DMS53 treated with DMSO at 0.1 percent for 48 hours (cell line): ENCODE data around the gene TNNT3.

ENCODE experiments used
- DNase-seq: peaks from one replicate; lab custom pipeline; 2025; ENCODE audit not compliant: unreplicated experiment; lab: John Stamatoyannopoulos, UW

Gene TNNT3

DNA sequence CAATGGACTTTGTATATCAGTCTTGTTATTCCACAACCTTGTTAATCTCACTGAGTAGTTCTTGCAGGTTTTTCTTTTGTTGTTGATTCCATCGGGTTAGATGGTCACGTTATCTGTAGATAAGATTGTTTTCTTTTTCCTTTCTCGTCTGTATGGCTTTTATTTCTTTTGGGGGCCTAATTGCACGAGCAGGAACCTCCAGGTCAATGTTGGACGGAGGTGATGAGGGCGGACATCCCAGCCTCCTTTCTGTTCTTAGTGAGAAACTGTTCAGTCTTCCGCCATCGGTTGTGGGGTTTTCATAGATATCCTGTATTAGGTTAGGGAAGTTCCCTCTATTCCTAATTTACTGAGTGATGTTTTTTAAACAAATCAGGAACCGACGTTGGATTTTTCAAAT lies 23.0 kb upstream of the TNNT3 start:
- no peak for DNase-seq

DNA sequence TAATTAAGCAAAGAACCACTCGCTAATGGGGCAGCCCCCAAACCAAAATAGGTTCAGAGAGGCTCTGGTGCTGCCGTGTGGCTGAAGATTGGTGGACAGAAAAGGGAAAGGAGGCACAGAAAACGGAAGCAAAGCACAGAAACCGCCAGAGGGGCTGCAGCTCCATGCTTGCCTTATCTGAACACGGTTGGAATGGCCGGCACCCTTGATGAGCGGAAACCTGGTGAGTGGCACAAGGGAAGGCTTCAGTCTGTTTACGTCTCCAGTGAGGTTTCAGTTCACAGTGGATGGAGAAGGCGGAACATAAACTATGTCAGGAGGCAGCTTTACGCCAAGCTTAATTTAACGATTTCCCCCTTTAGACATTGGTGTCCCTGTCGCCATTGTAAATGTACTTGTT lies 22.6 kb upstream of the TNNT3 start:
- DNase-seq, result no peak

DNA sequence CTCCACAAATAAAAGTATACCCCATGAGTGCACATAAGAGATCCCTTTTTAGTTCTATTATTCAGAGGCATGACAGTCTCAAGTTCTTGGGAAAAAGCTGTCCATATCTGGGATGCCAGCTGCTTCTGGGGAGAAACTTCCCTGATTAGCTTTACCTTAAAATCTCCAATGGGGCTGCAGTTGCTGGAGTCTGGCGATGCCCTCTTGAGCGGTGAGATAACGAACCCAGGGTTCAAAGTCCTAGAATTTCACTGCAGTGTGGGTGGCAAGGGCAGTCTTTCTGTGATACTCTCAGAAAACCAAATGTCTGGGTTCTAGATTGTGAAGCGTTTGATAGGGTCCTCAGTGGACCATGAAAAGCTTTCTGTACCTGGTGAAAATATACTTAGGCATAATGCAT lies 20.4 kb upstream of the TNNT3 start:
- no peak for DNase-seq

DNA sequence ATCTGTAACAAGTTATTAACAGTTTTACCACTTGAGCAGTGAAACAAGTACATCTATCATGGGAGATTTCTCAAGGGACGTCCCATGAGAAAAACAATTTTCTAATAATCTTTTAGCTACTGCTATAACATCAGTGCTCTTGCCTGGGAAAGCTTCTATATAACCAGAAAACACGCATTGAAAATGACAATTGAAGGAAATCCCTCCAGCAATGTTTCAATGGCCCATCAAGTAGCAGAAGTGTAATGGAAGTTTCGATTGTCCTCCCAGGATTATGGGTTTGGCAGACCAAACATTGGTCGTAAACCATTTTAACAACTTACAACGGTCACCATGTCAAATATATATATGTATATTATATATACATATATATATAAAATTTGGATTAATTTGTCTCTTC lies 19.8 kb upstream of the TNNT3 start:
- no peak for DNase-seq

DNA sequence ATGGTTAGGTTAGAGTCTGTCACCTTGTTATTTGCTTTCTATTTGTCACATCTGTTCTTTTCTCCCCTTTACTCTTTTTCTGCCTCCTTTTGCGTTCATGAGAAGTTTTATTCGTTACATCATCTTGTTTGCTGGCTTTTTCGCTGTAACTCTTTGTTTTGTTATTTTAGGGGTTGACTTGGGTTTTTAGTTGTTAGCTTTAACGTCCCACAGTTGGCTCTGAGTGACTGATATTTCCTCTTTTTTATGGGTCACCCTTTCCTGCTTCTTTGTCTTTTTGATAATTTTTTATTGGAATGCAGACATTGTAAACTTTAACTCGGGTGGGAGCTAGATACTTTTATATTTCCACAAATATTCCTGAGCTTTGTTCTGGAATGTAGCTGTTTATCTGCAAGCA lies 13.3 kb upstream of the TNNT3 start:
- no peak for DNase-seq

DNA sequence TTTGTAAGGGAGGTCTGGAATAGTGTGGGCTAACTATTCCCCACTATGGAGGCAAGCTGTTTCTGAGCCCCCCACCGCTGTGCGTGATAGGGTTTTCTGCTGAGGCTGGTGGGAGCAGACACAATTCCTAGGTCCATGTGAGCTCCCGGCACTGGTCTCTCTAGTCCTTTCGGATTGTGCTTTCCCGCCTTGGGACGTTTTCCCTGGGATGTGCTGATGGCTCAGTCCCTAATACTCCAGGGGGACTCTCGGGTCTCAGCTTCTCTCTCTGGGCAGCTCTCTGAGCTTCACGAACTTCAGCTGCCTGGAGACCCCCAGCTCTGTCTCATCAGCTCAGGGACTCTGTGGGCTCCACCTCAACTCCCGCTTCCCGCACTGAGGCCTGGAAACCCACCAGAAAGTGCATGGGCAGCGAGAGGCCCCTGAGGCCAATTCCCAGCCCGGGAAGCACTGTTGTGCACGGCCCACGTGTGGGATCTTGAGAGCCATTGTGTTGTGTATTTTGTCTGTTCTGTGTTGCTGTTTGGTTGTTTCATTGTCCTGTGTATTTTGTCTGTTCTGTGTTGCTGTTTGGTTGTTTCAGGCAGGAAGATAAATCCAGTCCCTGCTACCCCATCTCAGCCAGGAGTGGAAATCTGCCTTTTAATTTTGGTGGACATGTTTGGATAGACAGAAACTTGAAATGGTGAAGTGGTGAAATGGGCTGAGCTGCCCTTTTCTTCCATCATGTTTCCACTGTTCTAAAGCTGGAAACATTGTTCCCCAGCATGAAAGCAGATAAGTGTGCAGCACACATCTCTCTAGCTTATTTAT lies 12.7 kb upstream of the TNNT3 start:
- DNase-seq, result no peak

DNA sequence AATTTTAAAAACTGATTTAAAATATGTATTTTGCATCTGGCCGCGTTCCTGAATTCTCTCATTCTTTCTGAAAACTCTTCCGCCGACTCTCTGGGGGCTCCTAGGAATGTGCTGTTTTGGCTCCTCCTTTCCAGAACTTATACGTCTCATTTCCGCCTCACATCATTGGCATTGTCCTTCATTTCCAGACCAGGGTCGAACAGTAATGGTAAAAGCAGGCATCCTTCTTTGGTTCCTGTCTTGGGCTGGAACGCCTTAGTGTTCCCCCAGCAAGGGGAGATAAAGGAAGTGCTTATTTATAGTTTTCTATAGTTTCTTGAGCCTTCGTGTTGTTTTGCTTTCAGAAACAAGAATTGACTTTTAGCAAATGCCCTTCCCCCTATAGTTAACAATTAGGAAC lies 10.9 kb upstream of the TNNT3 start:
- no peak for DNase-seq

DNA sequence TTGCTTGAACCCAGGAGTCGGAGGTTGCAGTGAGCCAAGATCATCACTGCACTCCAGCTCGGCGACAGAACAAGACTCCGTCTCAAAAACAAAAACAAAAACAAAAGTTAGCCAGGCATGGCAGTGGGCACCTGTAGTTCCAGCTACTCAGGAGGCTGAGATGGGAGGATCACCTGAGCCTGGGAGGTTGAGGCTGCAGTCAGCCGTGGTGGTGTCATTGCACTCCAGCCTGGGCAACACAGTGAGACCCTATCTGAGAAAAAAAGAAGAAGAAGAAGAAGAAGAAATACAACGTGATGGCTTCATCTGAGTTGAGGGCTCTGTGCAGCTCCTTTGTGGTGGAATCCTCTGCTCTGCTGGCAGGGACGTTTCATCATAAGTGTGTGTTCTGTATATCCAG lies 10.0 kb upstream of the TNNT3 start:
- no peak for DNase-seq

DNA sequence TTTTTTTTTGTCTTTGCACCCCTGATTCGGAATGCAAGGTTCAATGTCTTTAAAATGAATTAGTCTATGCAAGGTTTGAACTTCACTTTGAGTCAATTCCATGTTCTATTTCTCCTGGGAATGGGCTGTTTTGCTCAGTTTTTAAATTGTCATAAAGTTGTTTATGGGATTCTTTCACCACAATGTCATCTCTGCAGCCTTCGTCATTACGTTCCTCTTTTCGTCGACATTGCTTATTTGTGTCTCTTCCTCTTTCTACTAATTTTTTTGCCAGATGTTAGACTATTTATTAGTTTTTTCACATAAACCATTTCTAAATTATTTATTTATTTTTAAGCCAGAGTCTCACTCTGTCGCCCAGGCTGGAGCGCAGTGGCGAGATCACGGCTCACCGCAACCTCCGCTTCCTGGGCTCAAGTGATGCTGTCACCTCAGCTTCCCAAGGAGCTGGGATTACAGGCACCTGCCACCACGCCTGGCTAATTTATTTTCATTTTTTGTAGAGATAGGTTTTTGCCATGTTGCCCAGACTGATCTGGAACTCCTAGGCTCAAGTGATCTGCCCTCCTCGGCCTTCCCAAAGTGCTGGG lies 7.1 kb upstream of the TNNT3 start:
- DNase-seq, result no peak

DNA sequence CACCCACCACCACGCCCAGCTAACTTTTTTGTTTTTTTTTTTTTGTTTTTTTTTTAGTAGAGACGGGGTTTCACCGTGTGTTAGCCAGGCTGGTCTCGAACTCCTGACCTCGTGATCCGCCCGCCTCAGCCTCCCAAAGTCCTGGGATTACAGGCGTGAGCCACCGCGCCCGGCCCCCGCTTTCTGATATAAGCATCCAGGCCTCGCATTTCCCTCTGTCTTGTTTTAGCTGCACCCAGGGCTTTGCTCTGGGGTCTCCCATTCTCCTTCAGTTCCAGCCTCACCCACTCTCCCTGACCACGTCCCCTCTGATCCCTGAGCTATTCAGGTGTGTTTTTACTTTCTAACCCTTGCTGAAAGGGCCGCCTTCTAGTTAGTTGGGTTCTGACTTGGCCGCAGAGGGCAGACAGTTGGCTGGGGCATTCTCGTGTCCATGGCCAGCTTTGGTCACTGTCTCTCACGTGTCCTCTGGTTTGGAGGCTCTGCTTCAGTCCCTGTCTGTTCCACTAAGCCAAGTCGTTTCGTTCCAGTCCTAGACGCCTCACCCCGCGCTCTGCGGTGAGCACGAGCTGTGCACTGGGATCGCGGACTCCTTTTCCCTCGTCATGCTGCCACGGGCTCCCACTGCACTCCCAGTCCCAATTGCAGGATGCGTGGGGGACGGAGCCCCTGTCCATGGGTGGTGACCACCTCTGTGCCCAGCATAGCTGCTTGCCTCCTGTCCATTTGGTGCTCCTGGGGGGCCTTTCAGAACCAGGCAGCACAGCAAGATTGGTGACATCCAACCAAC lies 6.0 kb upstream of the TNNT3 start:
- DNase-seq, result no peak

DNA sequence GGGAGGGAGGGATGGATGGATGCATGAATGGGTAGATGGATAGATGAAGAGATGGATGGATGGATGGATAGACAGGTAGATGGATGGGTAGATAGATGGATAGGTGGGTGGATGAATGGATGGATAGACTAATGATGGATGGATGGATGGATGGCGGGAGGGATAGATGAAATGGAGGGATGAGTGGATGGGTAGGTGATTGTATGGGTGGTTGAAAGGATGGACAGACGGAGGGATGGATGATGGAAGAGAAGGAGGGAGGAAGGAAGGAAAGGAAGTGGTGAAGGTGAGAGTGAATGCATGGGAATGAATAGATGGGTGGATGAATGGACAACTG lies 3.7 kb upstream of the TNNT3 start:
- DNase-seq, result no peak

DNA sequence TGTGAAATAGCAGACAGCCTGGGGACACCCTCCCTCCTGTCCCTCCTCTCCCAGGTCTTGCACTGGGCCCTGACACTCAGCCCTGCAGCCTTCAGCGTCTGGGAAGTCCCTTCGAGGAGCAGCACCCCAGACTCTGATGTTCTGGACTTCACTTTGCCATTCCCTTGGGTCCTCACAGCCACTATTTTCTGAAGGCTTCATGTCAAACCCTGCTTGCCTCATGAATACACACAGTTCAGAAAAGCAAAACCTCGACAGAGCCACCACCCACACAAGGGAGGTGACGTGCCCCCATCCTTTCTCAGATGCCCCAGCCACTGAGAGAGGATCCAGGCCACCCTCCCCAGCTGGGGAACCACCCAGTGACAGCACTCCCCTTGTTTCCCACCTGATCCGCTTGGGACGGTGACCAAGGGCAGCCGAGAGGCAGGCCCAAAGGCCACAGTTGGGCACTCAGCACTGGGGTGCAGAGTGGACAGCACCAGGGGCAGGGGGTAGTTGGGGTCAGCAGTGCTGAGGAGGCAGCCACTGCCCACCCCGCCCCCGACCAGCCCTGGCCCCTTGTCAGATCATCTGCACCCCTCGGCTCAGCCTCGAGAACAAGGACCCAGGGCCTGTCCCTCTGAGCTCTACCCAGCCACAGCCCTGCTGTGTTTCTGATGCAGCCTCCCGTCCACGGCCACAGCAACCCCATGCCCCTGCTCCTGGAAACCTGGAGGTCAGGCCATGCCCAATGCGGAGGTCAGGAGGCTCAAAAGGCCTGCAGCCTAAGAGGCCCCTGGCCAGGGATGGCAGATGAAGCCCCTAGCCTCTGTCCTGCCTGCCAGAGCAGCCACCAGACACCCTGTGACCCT lies 3.1 kb upstream of the TNNT3 start:
- DNase-seq, result no peak

DNA sequence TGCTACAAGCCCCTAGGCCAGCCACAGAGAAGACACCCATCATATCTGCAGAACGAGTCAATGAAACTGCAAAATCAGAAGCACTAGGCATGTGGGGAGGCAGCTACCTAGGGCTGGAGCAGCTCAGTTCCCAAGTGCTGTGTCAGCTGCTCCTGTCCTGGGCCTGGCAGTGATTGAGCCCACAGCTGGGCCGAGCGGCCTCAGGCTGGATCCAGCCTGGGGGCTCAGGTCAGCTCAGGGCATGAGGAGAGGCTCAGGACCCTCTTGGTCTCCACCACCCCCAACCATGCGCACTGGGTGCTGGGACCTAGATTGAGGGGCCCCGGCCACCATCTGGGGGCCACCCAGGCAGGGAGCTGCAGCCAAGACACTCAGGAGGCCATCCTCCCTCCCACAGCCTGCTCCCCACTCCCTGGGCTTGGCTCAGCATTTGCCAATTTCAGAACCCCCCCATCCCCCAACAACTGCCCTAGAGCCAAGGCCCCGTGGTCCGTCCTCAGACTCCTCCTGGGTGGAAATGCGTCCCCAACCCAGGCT lies 2.4 kb upstream of the TNNT3 start:
- DNase-seq, result no peak

DNA sequence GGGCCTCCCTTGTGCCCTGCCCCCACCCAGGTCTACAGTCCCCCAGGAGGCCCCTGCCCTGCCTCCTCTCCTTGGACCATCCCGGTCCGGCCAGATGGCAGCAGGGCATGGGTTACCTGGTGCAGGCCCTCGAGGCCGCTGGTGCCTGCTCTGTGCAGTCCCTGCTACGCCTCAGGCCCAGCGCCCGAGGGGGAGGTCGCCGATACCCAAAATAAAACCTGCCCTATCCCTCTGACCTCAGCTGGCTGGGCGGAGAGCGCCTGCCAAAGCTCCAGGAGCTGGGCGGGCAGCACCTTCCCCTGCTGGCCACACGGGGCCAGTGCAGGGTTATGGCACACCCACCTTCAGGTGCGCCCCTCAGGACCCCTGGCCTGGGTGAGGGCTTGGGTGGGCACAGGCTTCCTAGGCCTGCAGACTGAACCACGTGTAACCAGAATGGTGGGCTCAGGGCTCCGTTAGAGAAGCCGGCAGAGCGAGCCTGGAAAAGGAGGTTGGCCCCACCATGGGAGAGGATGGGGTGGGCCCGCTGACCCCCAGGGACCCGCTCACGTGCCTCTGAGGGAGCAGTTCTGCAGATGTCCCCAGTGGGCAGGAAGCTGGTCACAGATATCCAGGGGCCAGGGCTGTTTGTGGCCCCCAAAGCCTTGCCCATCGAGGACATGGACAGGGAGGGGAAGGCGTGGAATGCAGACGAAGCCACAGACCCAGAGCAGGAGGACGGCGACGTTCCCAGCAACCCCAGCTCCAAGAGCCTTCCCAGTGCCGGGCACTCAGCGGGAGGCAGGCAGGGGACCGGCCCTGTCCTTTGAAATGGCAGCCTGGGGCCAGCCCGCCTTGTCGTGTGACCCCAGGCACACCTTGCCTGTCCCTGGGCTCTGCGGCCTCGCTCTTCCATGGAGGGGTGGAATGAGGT lies 1.7 kb upstream of the TNNT3 start:
- DNase-seq, result no peak

DNA sequence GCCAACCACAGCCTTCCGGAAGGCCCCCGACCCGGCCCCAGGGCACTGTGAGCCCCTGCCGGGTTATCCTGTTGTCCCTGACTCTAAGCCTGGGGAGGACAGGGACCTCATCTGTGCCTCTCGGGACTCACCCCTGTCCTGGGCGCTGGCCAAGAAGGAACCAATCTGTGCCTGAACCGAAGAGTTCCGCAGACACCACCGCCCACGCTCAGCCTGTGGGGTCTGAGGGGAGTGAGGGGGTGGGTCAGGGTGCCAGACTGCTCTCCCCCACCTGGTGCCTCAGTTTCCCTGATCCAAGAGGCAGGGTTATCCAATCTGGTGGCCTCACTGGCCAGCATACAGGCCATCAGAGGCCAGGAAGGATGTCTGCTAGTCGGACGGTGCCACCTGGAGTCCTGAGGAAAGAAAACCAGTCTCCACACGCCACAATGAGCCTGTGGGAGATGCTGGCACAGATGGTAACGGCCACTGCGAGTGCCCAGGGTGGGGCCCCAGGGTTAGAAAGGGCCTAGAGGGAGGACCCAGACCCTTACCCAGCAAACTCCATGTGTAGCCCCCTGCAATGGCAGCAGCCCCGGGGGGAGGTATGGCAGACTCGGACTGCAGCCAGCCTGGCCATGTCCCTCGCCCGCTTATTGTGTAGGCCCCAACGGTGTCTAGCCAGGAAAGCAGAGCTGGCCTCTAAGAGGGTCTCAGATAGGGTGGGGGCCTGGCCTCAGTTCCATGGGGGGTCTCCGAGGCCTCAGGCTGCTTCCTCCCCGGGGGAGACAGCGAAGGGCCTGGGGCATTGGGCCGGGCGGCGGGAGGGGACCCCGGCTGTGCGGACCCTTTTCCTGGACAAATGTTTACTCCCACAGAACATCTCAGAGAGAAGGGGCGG lies 827 bp upstream of the TNNT3 start:
- no peak for DNase-seq

DNA sequence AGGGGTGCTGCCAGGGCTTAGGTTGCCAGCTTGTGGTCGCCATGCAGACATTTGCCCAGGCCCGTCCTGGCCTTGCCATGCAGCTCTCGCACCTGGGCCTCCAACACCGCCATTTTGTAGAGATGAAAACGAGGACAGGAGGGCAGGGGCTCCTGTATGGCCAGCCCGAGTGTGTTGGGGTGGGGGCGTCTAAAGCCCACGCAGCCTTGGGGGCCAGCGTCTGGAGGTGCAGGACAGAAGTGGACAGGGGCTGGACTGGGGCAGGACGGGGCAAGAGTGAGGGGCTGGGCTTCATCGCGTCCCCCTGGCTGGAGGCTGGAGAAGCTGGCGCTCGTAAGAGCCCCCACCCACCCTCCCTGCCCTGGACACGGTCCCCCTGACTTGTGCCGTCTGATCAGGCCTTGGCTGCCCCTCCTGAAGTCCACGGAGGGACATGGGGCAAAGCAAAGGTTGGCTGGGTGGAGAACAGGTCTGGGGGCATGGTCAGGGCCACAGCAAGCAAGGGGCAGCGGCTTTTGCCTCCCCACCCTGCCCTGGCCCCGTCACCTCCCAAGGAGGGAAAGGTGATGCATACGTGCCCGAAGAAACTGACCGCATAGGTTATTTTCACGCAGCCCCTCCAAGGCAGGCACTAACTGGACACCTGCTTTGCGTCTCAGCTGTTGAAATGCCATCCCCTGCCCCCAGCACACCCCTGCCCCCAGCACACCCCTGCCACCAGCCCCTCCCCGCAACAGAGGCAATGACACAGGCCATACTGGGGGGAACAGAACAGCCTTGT lies 815 bp downstream of the TNNT3 start:
- DNase-seq, result no peak

DNA sequence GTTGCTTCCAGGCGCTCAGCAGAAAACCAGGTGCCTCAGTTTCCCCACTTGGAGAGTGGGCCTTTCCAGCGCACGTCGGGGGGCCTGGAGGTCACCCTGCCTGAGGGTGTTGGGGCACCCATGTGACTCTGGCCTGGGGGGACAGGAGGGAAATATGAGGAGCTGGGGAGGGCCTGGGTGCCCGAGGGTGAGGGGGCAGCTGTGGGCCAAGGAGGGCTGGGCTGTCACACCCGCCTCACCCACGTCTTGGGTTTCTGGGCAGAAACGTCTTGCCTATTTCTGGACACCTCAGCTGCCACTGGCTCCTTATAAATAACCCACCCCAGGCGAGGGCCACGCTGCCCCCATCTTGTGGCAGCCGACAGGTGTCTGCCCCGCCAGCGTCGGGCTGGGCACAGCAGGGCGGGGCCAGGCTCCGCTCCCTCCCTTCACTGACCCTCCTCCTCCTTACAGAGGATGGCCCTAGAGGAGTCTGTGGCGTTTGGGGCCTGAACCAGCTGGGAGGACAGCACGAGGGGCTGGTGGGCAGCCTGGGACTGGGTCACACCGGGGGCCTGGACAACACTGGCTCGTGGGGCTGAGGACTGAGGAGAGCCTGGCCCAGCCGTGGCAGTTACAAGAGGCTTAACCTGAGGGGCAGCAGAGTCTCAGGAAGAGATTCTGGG lies 1.5 kb downstream of the TNNT3 start:
- no peak for DNase-seq
